Fibroblast of the aortic adventitia (primary cell): ENCODE data around the gene P3H2. TPM values are rescaled to one million over a fixed set of nuclear protein-coding genes. Genes with fewer than 3 reads are reported as not detected.
A peak's percentile ranks its signal among the peaks of the same experiment; 100 is the strongest.

Experiments used
- DNase-seq: peaks from one replicate; pipeline ENCODE4 v3.0.0-alpha.2; 2010; ENCODE audit warnings: low read depth
- H3K4me3 ChIP-seq: 2 replicates; pipeline ENCODE4 v1.5.1; 2011; ENCODE audit warnings: low read depth, mild to moderate bottlenecking, control low read depth, low read length, moderate library complexity
- CTCF ChIP-seq: IDR thresholded peaks from 2 replicates; pipeline ENCODE4 v1.5.1; 2011; ENCODE audit warnings: mild to moderate bottlenecking, low read length, control low read depth, inconsistent platforms; ENCODE audit not compliant: insufficient read depth
- total RNA-seq: library from RNA; depleted of rRNA; stranded (reverse); fragments of >200 nt; gene quantifications from 2 replicates; pipeline ENCODE4 v1.2.3, GENCODE V29; 2012; ENCODE audit warnings: low replicate concordance

The P3H2 gene
- total RNA-seq, 1 donor = 4.0 TPM

GRCh38 chr3:190008432-190008831, 112.3 kb downstream of the P3H2 start:
- no peak overlapping the region for H3K4me3 ChIP-seq
- no peak for TF ChIP-seq CTCF
- no peak for DNase-seq

- DNase-seq = no peak
- H3K4me3 ChIP-seq = no peak overlapping the region
- no peak for TF ChIP-seq CTCF
These were observed 115.2 kb downstream of the P3H2 start for GRCh38 chr3:190005343-190006113.

- TF ChIP-seq CTCF = no peak
- H3K4me3 ChIP-seq = no peak overlapping the region
- no peak for DNase-seq
These were observed 116.0 kb downstream of the P3H2 start for GRCh38 chr3:190004656-190005055.

GRCh38 chr3:190003681-190004123, 117.0 kb downstream of the P3H2 start:
- peak; percentile 83 for DNase-seq
- TF ChIP-seq CTCF = no peak
- H3K4me3 ChIP-seq = no peak overlapping the region

GRCh38 chr3:190003068-190003467, 117.6 kb downstream of the P3H2 start:
- DNase-seq = no peak
- no peak overlapping the region for H3K4me3 ChIP-seq
- TF ChIP-seq CTCF = no peak

- TF ChIP-seq CTCF = no peak
- no peak for DNase-seq
- H3K4me3 ChIP-seq = no peak overlapping the region
These were observed 119.3 kb downstream of the P3H2 start for GRCh38 chr3:190001426-190001825.

- no peak for DNase-seq
- H3K4me3 ChIP-seq = no peak overlapping the region
- no peak for TF ChIP-seq CTCF
These were observed 119.9 kb downstream of the P3H2 start for GRCh38 chr3:190000861-190001196.
